ENCODE data around the gene WNT7B.

The WNT7B gene

DNA sequence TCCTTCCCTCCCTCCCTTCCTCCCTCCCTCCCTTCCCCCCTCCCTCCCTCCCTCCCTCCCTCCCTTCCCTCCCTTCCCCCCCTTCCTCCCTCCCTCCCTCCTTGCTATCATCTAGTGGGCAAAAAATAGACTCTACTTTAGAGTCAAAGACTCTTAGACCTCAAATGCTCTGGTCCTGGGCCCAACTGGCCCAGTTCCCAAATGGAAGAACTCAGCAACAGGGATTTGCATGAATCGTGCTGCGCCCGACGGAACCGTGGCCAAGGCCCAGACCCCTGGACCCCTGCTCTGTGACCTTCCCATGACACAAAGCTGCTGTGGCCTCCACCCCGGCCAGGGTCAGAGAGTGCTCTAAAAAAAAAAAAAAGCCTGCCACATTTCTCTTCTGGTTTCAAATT lies 97.4 kb downstream of the WNT7B start:
- no peak for DNase-seq (ENCODE audit: low read depth in 2 of 3, low spot score in 1 of 3)

DNA sequence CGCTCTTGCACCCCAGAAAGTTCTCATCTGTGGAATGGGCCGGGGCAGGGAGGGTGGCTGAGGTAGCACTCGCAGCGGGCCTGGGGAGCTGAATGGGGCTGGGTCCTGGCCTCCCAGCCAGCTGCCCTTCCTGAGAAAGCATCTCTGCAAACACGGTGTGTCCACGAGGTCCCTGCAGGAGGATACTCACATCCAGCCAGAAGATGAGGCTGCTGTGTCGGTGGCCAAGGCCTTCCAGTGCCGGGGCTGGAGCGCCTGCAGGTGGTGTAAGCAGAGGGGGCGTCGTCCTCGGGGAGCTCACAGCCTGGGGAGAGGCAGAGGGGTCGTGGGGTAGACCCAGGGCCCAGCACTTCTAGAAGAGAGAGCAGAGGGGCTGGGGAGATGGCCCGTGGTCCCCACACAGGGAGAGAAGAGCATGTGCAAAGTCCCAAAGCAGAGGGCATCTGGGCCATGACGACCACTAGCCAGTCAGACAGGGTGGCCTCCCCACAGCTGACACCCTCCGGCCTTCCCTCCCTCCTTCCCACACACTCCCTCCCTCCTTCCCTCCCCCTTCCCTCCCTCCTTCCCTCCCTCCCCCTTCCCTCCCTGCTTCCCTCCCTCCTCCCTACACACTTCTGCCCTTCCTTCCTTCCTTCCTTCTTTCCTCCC lies 97.9 kb downstream of the WNT7B start:
- DNase-seq (ENCODE audit: low read depth in 2 of 3, low spot score in 1 of 3), result no peak

DNA sequence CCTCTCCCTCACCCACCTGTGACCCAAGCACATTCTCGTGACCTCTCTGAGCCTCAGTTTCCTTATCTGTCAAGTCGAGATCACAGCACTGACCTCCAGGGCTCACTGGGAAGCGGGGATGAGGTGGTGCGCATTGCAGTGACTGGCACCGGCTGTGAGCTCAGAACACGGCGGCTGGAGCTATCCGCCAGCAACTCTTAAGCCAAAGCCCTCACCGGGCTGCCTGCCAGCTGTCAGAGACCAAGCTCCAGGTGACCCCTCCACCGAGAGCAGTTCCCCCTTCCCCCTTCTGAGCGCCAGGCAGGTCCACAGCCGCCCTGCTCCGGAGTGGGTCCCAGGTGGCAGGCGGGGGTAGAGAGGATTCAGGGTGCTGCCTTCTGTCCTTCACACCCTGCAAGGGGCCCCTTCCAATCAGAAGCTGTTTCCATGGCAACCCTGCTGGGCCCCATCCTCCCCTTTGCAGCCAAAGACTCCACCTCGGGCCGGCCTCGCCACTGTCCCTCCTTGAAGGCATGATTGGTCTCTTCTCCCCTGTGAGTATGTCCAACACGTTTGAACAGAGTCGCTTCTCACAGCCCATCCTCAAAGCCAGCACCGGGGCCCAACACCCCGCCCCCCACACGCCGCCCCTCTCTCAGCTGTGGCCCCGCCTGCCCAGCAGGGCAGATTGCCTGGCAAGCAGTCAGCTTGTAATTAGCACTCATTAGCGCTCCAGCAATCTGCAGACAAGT lies 98.7 kb downstream of the WNT7B start:
- DNase-seq (ENCODE audit: low read depth in 2 of 3, low spot score in 1 of 3), result no peak

DNA sequence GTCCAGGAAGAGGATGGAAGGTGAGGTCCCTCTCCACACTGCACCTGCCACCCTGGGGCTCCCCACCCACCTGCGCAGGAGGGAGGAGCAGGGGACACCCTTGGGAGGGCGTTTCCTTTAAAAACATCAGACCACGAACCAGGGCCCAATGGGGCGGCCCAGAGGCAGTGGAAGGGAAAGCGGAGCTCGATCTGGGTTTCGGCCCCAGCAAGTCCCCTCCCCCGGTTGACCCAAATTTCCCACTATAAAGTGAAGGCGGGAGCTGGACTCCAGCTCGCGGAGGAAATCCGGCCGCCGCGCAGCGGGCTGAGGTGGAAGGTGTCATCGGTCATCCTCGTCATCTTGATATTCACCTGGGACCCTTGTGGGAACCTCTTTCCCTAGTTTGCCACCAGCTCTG lies 99.3 kb downstream of the WNT7B start:
- DNase-seq (ENCODE audit: low read depth in 2 of 3, low spot score in 1 of 3), result no peak

DNA sequence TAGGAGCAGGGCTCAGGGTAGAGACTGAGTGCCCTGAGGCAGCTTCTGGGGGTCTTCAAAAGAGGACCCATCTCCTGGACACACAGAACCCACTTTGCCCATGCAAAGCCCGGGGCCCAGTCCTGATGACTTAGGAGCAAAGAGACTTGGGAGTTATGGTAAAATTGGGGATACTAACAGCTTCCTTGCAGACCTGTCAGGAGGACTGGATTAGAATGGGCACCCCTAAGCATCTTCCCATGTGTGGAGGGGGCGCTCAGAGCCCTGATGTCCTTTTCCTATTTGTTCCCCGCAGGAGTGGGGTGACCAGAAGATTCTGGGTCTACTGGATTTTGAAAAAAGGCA lies 100.0 kb downstream of the WNT7B start:
- no peak for DNase-seq (ENCODE audit: low read depth in 2 of 3, low spot score in 1 of 3)

DNA sequence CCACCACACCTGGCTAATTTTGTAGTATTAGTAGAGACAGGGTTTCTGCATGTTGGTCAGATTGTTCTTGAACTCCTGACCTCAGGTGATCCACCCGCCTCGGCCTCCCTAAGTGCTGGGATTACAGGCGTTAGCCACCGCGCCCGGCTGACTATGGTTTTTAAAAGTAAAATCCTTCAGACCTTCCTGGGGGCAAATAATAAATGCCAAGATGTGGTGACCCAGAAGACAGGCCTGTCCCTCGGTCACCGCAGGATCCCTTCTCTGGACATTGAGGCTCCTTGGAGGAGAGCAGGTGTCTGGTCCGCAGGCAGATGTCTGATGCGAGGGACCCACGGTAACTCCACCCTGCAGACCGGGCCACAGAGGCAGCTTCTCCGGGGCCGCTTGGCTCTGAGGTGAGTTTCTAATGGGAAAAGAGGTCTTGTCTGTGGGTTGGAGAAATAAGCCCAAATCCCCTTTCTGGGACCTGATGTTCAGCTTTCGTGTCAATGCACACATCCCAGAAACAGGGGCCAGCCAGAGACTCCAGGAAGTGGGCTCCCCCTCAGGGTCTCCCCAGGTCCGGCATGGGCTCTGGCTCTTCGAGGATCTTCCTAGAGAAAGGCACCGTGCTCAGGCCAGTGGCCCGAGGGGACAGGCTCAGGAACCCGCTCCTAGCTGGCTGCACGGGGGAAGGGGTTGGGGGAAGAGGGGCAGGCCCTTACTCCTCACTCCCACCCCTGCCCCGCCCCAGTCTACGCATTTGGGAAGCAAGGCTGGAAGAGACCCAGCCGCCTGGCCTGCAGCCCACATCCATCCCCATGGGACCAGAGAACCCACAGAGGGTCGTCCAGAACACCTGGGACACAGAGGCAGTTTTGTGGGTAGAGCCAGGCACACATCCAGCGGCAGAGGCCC lies 100.6 kb downstream of the WNT7B start:
- no peak for DNase-seq (ENCODE audit: low read depth in 2 of 3, low spot score in 1 of 3)

DNA sequence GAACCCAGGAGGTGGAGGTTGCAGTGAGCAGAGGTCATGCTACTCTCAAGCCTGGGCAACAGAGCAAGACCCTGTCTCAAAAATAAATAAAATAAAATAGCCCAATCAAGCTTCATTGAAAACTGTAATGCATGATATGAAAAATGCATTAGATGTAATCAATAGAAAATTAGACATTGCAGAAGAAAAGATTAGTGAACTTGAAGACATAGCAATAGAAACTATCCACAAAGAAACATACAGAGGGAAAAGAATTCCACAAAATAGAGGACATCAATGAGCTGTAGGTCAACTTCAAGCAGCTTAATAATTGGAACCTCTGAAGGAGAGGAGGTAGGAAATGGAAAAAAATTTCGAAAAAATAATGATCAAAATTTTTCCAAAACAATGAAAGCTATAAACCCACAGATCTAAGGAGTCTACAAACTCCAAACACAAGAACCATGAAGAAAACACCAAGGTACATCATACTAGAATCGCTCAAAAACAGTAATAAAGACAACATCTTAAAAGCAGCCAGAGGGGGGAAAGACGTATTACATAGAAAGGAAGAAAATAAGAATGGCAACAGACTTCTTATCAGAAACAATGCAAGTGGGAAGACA lies 104.2 kb downstream of the WNT7B start:
- no peak for DNase-seq (ENCODE audit: low read depth in 2 of 3, low spot score in 1 of 3)

DNA sequence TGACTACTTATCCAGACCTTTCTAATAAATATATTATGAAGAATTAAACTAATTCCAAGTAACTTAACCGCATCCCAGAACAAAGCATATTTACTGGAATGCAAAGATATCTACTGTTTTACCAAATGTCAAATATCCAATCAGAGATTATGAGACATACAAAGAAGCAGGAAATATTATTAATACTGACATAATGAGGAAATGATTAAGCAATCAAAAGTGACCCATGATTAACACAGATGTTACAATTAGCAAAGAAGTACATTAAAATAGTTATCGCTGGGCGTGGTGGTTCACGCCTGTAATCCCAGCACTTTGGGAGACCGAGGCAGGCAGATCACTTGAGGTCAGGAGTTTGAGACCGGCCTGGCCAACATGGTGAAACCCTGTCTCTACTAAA lies 105.2 kb downstream of the WNT7B start:
- no peak for DNase-seq (ENCODE audit: low read depth in 2 of 3, low spot score in 1 of 3)

Data from stimulated activated CD4-positive, alpha-beta T cell treated with anti-CD3 and anti-CD28 coated beads, Interleukin-12 subunit alpha, Interleukin-12 subunit beta, amount 100 ng/mL, for 48 hours (primary cell).